Uterus (tissue), 4 donors: ENCODE results near the gene CTBP1. TPM values are rescaled to one million over a fixed set of nuclear protein-coding genes. Genes with fewer than 3 reads are reported as not detected.

ENCODE experiments used
- DNase-seq, 2 donors: peaks; one replicate each; pipeline ENCODE4 v3.0.0-alpha.2; 2019 to 2020
- H3K27ac ChIP-seq, 2 donors: fragments of 200-600 bp; sonication (generic); 1 replicate in 1 of 2; 2 replicates in 1 of 2; pipeline ENCODE4 v1.5.1; 2016 to 2018
- H3K27me3 ChIP-seq, 2 donors: fragments of 200-600 bp; sonication (generic); one replicate each; pipeline ENCODE4 v1.5.1; 2018 to 2019; ENCODE audit warnings: control low read depth in 1 of 2
- H3K36me3 ChIP-seq, 2 donors: fragments of 200-600 bp; sonication (generic); one replicate each; pipeline ENCODE4 v1.5.1; 2019; ENCODE audit warnings: control low read depth in 1 of 2
- H3K4me1 ChIP-seq, 2 donors: fragments of 200-600 bp; sonication (generic); one replicate each; pipeline ENCODE4 v1.5.1; 2018 to 2019; ENCODE audit warnings: control low read depth in 1 of 2
- H3K4me3 ChIP-seq, 2 donors: fragments of 200-600 bp; sonication (generic); 1 replicate in 1 of 2; 2 replicates in 1 of 2; pipeline ENCODE4 v1.5.1; 2018 to 2019; ENCODE audit warnings: mild to moderate bottlenecking in 1 of 2
- H3K9me3 ChIP-seq, 2 donors: fragments of 200-600 bp; sonication (generic); one replicate each; pipeline ENCODE4 v1.5.1; 2019; ENCODE audit warnings: control low read depth in 1 of 2
- CTCF ChIP-seq, 4 experiments: fragments of 200-600 bp in 2 of 4; fragments of 450-650 bp in 2 of 4; sonication (generic) in 2 of 4; IDR thresholded peaks; one replicate each; pipeline ENCODE4 v1.5.1; 2016 to 2019; ENCODE audit warnings: antibody characterized with exemption in 4 of 4, mild to moderate bottlenecking in 2 of 4, moderate library complexity in 1 of 4
- POLR2A ChIP-seq, 2 donors: fragments of 450-650 bp; IDR thresholded peaks; one replicate each; pipeline ENCODE4 v1.6.1; 2016; ENCODE audit warnings: antibody characterized with exemption in 2 of 2, mild to moderate bottlenecking in 1 of 2, moderate library complexity in 1 of 2
- intact Hi-C: fragments of 100-400 bp; cut with DNase I; formaldehyde crosslinking; loops from one replicate; pipeline ENCODE4 v1.15.1; 2023; ENCODE audit warnings: low total_unique reads
- total RNA-seq, 4 donors: library from RNA; depleted of rRNA in 3 of 4; stranded (reverse); fragments of >200 nt in 3 of 4; gene quantifications; one replicate each; pipeline versions ENCODE4 v1.1.0 to v1.2.4, GENCODE V29; 2014 to 2023
- donor health status: DM: yes; HTN: yes; CAD: no.

Gene CTBP1
- total RNA-seq, 4 donors from 2014 or later = 104 to 193 (median 162) TPM

DNA sequence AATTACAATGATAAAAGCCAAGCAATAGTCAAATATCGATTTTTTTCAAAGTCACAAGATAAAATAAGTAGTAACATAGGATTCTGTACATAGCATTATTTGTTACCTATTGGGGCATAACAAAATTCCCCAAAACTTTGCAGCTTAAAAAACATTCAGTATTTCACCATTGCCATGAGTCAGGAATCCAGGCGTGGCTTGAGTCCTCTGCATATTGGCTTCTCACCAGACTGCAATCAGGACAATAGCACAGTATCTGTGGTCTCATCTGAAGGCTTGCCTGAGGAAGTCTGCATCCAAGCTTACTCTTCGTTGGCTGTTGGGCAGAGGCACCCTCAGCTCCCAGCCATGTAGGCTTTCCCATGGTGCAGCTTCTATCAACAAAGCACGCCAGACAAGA lies 6.2 kb upstream of the CTBP1 start:
- peaks cover 0 to 7% of the 10 kb centered on the region in 2 donors for H3K4me1 ChIP-seq
- no peak for TF ChIP-seq CTCF (IDR thresholded peaks at IDR 0.05)
- TF ChIP-seq POLR2A (IDR thresholded peaks at IDR 0.05) = no peak
- intact Hi-C loops = no loop called here
- H3K27ac ChIP-seq = no peak overlapping the region
- no peak overlapping the region for H3K4me3 ChIP-seq
- no peaks in the 10 kb centered on the region for H3K27me3 ChIP-seq
- no peaks in the 10 kb centered on the region for H3K9me3 ChIP-seq
- no peak for DNase-seq
- no peaks in the 10 kb centered on the region for H3K36me3 ChIP-seq

DNA sequence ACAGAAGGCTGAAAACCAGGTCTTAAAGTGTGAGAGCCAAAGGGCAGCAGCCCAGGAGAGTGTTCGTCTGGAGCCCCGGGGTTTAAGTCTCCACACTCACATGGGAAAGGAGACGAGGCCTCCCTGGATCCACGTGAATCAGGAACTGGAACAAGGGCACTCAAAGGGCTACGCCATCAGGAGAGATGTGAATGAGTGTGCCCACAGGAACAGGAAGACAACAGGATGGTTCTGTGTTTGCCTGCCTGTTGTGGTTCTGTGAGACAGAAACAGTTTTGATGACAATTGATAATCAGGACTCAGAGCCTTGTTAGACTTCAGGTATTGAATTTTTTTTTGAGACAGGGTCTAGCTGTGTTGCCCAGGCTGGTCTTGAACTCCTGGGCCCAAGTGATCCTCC lies 4.9 kb upstream of the CTBP1 start:
- intact Hi-C loops = no loop called here
- H3K4me1 ChIP-seq = peaks cover 0 to 9% of the 10 kb centered on the region in 2 donors
- H3K27ac ChIP-seq = no peak overlapping the region
- TF ChIP-seq CTCF (IDR thresholded peaks at IDR 0.05) (no peak), POLR2A (IDR thresholded peaks at IDR 0.05) (no peak)
- H3K27me3 ChIP-seq = no peaks in the 10 kb centered on the region
- no peak for DNase-seq
- no peak overlapping the region for H3K4me3 ChIP-seq
- H3K36me3 ChIP-seq = no peaks in the 10 kb centered on the region
- H3K9me3 ChIP-seq = no peaks in the 10 kb centered on the region

DNA sequence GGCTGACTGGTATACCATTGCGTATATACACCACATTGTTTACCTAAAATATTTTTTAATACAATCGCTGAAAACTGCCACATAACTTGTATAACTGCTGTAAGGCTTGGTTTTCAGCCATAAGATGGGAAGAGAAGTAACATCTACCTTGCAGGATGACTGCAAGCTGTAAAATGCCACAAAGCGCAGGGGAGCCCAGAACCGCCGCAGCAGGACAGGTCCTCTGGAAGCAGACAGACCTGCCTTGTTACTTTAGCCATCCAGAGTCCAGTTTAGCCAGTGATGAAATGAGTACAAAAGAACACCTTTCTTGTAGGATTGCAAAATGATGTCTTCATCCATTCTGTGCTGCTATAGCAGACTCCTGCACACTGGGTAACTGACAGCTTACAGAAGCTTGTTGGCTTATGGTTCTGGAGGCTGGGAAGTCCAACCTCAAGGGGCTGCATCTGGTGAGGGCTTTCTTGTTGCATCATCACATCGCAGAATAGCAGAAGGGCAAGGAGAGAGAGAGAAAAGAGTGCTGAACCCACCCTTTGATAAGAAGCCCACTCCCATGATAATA lies 4.1 kb upstream of the CTBP1 start:
- TF ChIP-seq POLR2A (IDR thresholded peaks at IDR 0.05) = no peak
- no peak for TF ChIP-seq CTCF (IDR thresholded peaks at IDR 0.05)
- intact Hi-C loops = no loop called here
- no peak overlapping the region for H3K27ac ChIP-seq

DNA sequence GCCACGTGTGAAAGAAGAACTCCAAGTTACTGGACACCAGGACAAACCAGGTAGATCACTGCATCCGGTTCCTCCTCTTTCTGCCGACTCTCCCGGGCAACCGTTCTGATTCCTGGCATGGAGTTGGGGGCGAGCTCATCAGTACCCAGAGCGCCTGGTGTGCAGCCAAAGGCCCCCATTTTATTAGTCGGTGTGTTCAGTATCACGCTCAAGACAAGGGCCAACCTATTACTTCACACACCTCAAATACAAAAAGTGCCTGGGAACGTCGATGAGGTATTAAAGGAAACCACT lies 2.8 kb upstream of the CTBP1 start:
- intact Hi-C loops = no loop called here

More for the DNA sequence above, 4.1 kb upstream of the CTBP1 start:
- H3K36me3 ChIP-seq = no peaks in the 10 kb centered on the region
- no peak for DNase-seq
- H3K4me1 ChIP-seq = peaks cover 0 to 9% of the 10 kb centered on the region in 2 donors
- H3K4me3 ChIP-seq = no peak overlapping the region
- no peaks in the 10 kb centered on the region for H3K9me3 ChIP-seq
- H3K27me3 ChIP-seq = no peaks in the 10 kb centered on the region

GRCh38 chr4:1250921-1251772 lies 2.2 kb upstream of the CTBP1 start:
- H3K27me3 ChIP-seq = no peaks in the 10 kb centered on the region
- TF ChIP-seq POLR2A (IDR thresholded peaks at IDR 0.05) = no peak
- no peak for TF ChIP-seq CTCF (IDR thresholded peaks at IDR 0.05)
- no peaks in the 10 kb centered on the region for H3K36me3 ChIP-seq
- peak overlapping the region in 1 of 2 donors; percentile 95 for H3K27ac ChIP-seq
- intact Hi-C loops = no loop called here
- H3K4me1 ChIP-seq = peaks cover 0 to 19% of the 10 kb centered on the region in 2 donors
- H3K4me3 ChIP-seq = no peak overlapping the region
- H3K9me3 ChIP-seq = no peaks in the 10 kb centered on the region
- DNase-seq = no peak

More for the DNA sequence above, 2.8 kb upstream of the CTBP1 start:
- DNase-seq = no peak
- no peaks in the 10 kb centered on the region for H3K9me3 ChIP-seq
- H3K4me1 ChIP-seq = peaks cover 0 to 14% of the 10 kb centered on the region in 2 donors
- no peak overlapping the region for H3K4me3 ChIP-seq
- no peaks in the 10 kb centered on the region for H3K36me3 ChIP-seq
- H3K27me3 ChIP-seq = no peaks in the 10 kb centered on the region
- no peak overlapping the region for H3K27ac ChIP-seq
- TF ChIP-seq POLR2A (IDR thresholded peaks at IDR 0.05) = no peak
